Activated T-cell treated with anti-CD3 and anti-CD28 coated beads, Interleukin-2, amount 50 U/mL, for 24 hours (primary cell): Measurements from ENCODE around the gene ASPDH.

Source experiments
- DNase-seq: peaks from one replicate; pipeline ENCODE4 v3.0.0-alpha.2; 2020
- H3K27ac Mint-ChIP-seq: 2 replicates; pipeline ENCODE4 v1.8.0; 2020; ENCODE audit warnings: mild to moderate bottlenecking, mixed read lengths
- H3K27me3 Mint-ChIP-seq: 2 replicates; pipeline ENCODE4 v1.8.0; 2020; ENCODE audit warnings: mixed read lengths
- H3K36me3 Mint-ChIP-seq: 2 replicates; pipeline ENCODE4 v1.8.0; 2020; ENCODE audit warnings: low read depth, mixed read lengths
- H3K4me1 Mint-ChIP-seq: 2 replicates; pipeline ENCODE4 v1.8.0; 2020; ENCODE audit warnings: low read depth, mixed read lengths
- H3K4me3 Mint-ChIP-seq: 2 replicates; pipeline ENCODE4 v1.8.0; 2020; ENCODE audit warnings: mild to moderate bottlenecking, moderate library complexity, mixed read lengths
- H3K9me3 Mint-ChIP-seq: 2 replicates; pipeline ENCODE4 v1.8.0; 2020; ENCODE audit warnings: mixed read lengths

ASPDH gene

GRCh38 chr19:50485284-50485955 lies 28.3 kb downstream of the ASPDH start:
- H3K4me3 Mint-ChIP-seq: no peak overlapping the region
- no peaks in the 10 kb centered on the region for H3K9me3 Mint-ChIP-seq
- peaks cover 5% of the 10 kb centered on the region for H3K4me1 Mint-ChIP-seq
- no peaks in the 10 kb centered on the region for H3K27me3 Mint-ChIP-seq
- peak overlapping the region; percentile 14 for H3K27ac Mint-ChIP-seq
- peaks cover 50% of the 10 kb centered on the region for H3K36me3 Mint-ChIP-seq
- DNase-seq: no peak

GRCh38 chr19:50482916-50483315 lies 30.8 kb downstream of the ASPDH start:
- Mint-ChIP-seq H3K4me3 (no peak overlapping the region), H3K9me3 (no peaks in the 10 kb centered on the region), H3K36me3 (peaks cover 69% of the 10 kb centered on the region), H3K27ac (no peak overlapping the region), H3K27me3 (no peaks in the 10 kb centered on the region), H3K4me1 (peaks cover 15% of the 10 kb centered on the region)
- DNase-seq: no peak

- H3K9me3 Mint-ChIP-seq: no peaks in the 10 kb centered on the region
- no peak for DNase-seq
- H3K27me3 Mint-ChIP-seq: no peaks in the 10 kb centered on the region
- peaks cover 74% of the 10 kb centered on the region for H3K36me3 Mint-ChIP-seq
- H3K4me3 Mint-ChIP-seq: no peak overlapping the region
- H3K27ac Mint-ChIP-seq: no peak overlapping the region
- H3K4me1 Mint-ChIP-seq: peaks cover 20% of the 10 kb centered on the region
Measured at GRCh38 chr19:50482271-50482855, 31.4 kb downstream of the ASPDH start.

GRCh38 chr19:50481351-50482149 lies 32.2 kb downstream of the ASPDH start:
- Mint-ChIP-seq H3K36me3 (peaks cover 74% of the 10 kb centered on the region), H3K4me1 (peaks cover 22% of the 10 kb centered on the region), H3K27me3 (no peaks in the 10 kb centered on the region), H3K4me3 (no peak overlapping the region), H3K27ac (no peak overlapping the region), H3K9me3 (no peaks in the 10 kb centered on the region)
- DNase-seq: no peak

GRCh38 chr19:50480281-50481111 lies 33.2 kb downstream of the ASPDH start:
- Mint-ChIP-seq H3K4me1 (peaks cover 23% of the 10 kb centered on the region), H3K27me3 (no peaks in the 10 kb centered on the region), H3K36me3 (peaks cover 69% of the 10 kb centered on the region), H3K9me3 (no peaks in the 10 kb centered on the region), H3K4me3 (no peak overlapping the region), H3K27ac (peak overlapping the region; percentile 53)
- no peak for DNase-seq

GRCh38 chr19:50479761-50480251 lies 33.9 kb downstream of the ASPDH start:
- no peak for DNase-seq
- Mint-ChIP-seq H3K4me1 (peaks cover 23% of the 10 kb centered on the region), H3K9me3 (no peaks in the 10 kb centered on the region), H3K4me3 (no peak overlapping the region), H3K36me3 (peaks cover 62% of the 10 kb centered on the region), H3K27me3 (no peaks in the 10 kb centered on the region), H3K27ac (no peak overlapping the region)

- Mint-ChIP-seq H3K4me3 (no peak overlapping the region), H3K4me1 (peaks cover 23% of the 10 kb centered on the region), H3K27ac (peak overlapping the region; percentile 61), H3K9me3 (no peaks in the 10 kb centered on the region), H3K36me3 (peaks cover 56% of the 10 kb centered on the region), H3K27me3 (no peaks in the 10 kb centered on the region)
- no peak for DNase-seq
Measured at GRCh38 chr19:50478901-50479715, 34.6 kb downstream of the ASPDH start.

- no peaks in the 10 kb centered on the region for H3K9me3 Mint-ChIP-seq
- no peaks in the 10 kb centered on the region for H3K27me3 Mint-ChIP-seq
- DNase-seq: no peak
- peaks cover 49% of the 10 kb centered on the region for H3K36me3 Mint-ChIP-seq
- H3K4me3 Mint-ChIP-seq: peak overlapping the region; percentile 98
- peaks cover 23% of the 10 kb centered on the region for H3K4me1 Mint-ChIP-seq
- peak overlapping the region; percentile 96 for H3K27ac Mint-ChIP-seq
Measured at GRCh38 chr19:50477751-50478515, 35.8 kb downstream of the ASPDH start.

- Mint-ChIP-seq H3K36me3 (peaks cover 41% of the 10 kb centered on the region), H3K27ac (peak overlapping the region; percentile 96)
Measured at GRCh38 chr19:50476907-50477238, 36.8 kb downstream of the ASPDH start.

GRCh38 chr19:50476224-50476906 lies 37.3 kb downstream of the ASPDH start, which contains the start of the genes EMC10 and GARIN5A:
Gene EMC10 (plus strand): TSS chr19:50476507. CDS start chr19:50476545, 38 bp downstream.
Gene GARIN5A (minus strand): TSS chr19:50476848. CDS start chr19:50476388, 460 bp downstream.
- peak; percentile 96 for DNase-seq
- Mint-ChIP-seq H3K4me1 (peaks cover 23% of the 10 kb centered on the region), H3K27me3 (no peaks in the 10 kb centered on the region), H3K27ac (peak within 1 kb of the TSS; percentile 96), H3K9me3 (no peaks in the 10 kb centered on the region), H3K4me3 (peak within 1 kb of the TSS; percentile 98), H3K36me3 (peaks cover 39% of the 10 kb centered on the region)

More at GRCh38 chr19:50476907-50477238, 36.8 kb downstream of the ASPDH start:
- peaks cover 23% of the 10 kb centered on the region for H3K4me1 Mint-ChIP-seq
- no peaks in the 10 kb centered on the region for H3K9me3 Mint-ChIP-seq
- DNase-seq: no peak
- no peaks in the 10 kb centered on the region for H3K27me3 Mint-ChIP-seq
- peak overlapping the region; percentile 98 for H3K4me3 Mint-ChIP-seq

GRCh38 chr19:50475736-50476223 lies 37.9 kb downstream of the ASPDH start:
- peak overlapping the region; percentile 96 for H3K27ac Mint-ChIP-seq
- peaks cover 33% of the 10 kb centered on the region for H3K36me3 Mint-ChIP-seq
- H3K4me3 Mint-ChIP-seq: peak overlapping the region; percentile 98
- H3K4me1 Mint-ChIP-seq: peaks cover 23% of the 10 kb centered on the region
- H3K9me3 Mint-ChIP-seq: no peaks in the 10 kb centered on the region
- DNase-seq: no peak
- H3K27me3 Mint-ChIP-seq: no peaks in the 10 kb centered on the region

GRCh38 chr19:50475101-50475568 lies 38.6 kb downstream of the ASPDH start:
- no peak for DNase-seq
- no peak overlapping the region for H3K4me3 Mint-ChIP-seq
- H3K9me3 Mint-ChIP-seq: no peaks in the 10 kb centered on the region
- peaks cover 30% of the 10 kb centered on the region for H3K36me3 Mint-ChIP-seq
- no peaks in the 10 kb centered on the region for H3K27me3 Mint-ChIP-seq
- H3K27ac Mint-ChIP-seq: no peak overlapping the region
- peaks cover 23% of the 10 kb centered on the region for H3K4me1 Mint-ChIP-seq
